HEK293 (cell line): ENCODE measurements around the gene RBM4.

Source experiments
- KLF1 ChIP-seq: fragments of 450-650 bp; formaldehyde crosslinking; IDR thresholded peaks from 2 replicates; pipeline ENCODE4 v1.5.1; 2016; ENCODE audit warnings: missing biosample characterization, missing genetic modification characterization
- KLF10 ChIP-seq: fragments of 450-650 bp; IDR thresholded peaks from 2 replicates; pipeline ENCODE4 v1.5.1; 2018; ENCODE audit warnings: missing biosample characterization, mild to moderate bottlenecking, missing genetic modification characterization
- KLF7 ChIP-seq: fragments of 450-650 bp; formaldehyde crosslinking; IDR thresholded peaks from 2 replicates; pipeline ENCODE4 v1.5.1; 2016; ENCODE audit warnings: missing biosample characterization, missing genetic modification characterization, borderline replicate concordance
- PBX3 ChIP-seq: sonication (generic); formaldehyde crosslinking; IDR thresholded peaks from 2 replicates; pipeline ENCODE4 v1.8.1; 2022; ENCODE audit warnings: mild to moderate bottlenecking, moderate library complexity, missing genetic modification reagents
- PRDM2 ChIP-seq: fragments of 450-650 bp; formaldehyde crosslinking; IDR thresholded peaks from 2 replicates; pipeline ENCODE4 v1.5.1; 2016; ENCODE audit warnings: missing biosample characterization, missing genetic modification characterization, borderline replicate concordance
- SP7 ChIP-seq: fragments of 450-650 bp; formaldehyde crosslinking; IDR thresholded peaks from 2 replicates; pipeline ENCODE4 v1.5.1; 2016; ENCODE audit warnings: missing biosample characterization, missing genetic modification characterization
- YY2 ChIP-seq: fragments of 450-650 bp; formaldehyde crosslinking; IDR thresholded peaks from 2 replicates; pipeline ENCODE4 v1.5.1; 2016; ENCODE audit warnings: missing biosample characterization, missing genetic modification characterization
- ZBTB21 ChIP-seq: fragments of 450-650 bp; formaldehyde crosslinking; IDR thresholded peaks from 2 replicates; pipeline ENCODE4 v1.5.1; 2017; ENCODE audit warnings: missing biosample characterization, missing genetic modification characterization
- ZBTB44 ChIP-seq: fragments of 450-650 bp; IDR thresholded peaks from 2 replicates; pipeline ENCODE4 v1.5.1; 2018; ENCODE audit warnings: missing biosample characterization, mild to moderate bottlenecking, missing genetic modification characterization
- ZFP3 ChIP-seq: fragments of 450-650 bp; formaldehyde crosslinking; IDR thresholded peaks from 2 replicates; pipeline ENCODE4 v1.5.1; 2016; ENCODE audit warnings: low read depth, missing biosample characterization, missing genetic modification characterization
- ZNF2 ChIP-seq: fragments of 450-650 bp; formaldehyde crosslinking; IDR thresholded peaks from 2 replicates; pipeline ENCODE4 v1.5.1; 2016; ENCODE audit warnings: missing biosample characterization, missing genetic modification characterization
- ZNF274 ChIP-seq, 2 experiments: fragments of 200-500 bp in 1 of 2; fragments of 450-650 bp in 1 of 2; sonication (Bioruptor generic) in 1 of 2; formaldehyde crosslinking in 1 of 2; IDR thresholded peaks; 2 replicates each; pipeline versions ENCODE4 v1.5.1 to v1.6.1; 2014 to 2016; ENCODE audit warnings: borderline replicate concordance in 1 of 2, inconsistent platforms in 1 of 2, low read length in 1 of 2, missing biosample characterization in 1 of 2, missing genetic modification characterization in 1 of 2
- ZNF398 ChIP-seq: fragments of 450-650 bp; formaldehyde crosslinking; IDR thresholded peaks from 2 replicates; pipeline ENCODE4 v1.5.1; 2017; ENCODE audit warnings: missing biosample characterization, missing genetic modification characterization
- ZNF416 ChIP-seq: fragments of 450-650 bp; formaldehyde crosslinking; IDR thresholded peaks from 2 replicates; pipeline ENCODE4 v1.5.1; 2016; ENCODE audit warnings: missing biosample characterization, missing genetic modification characterization
- ZNF513 ChIP-seq: fragments of 450-650 bp; IDR thresholded peaks from 2 replicates; pipeline ENCODE4 v1.5.1; 2018; ENCODE audit warnings: missing biosample characterization, missing genetic modification characterization
- ZNF514 ChIP-seq: fragments of 450-650 bp; formaldehyde crosslinking; IDR thresholded peaks from 2 replicates; pipeline ENCODE4 v1.5.1; 2016; ENCODE audit warnings: missing biosample characterization, missing genetic modification characterization
- ZNF596 ChIP-seq: fragments of 450-650 bp; IDR thresholded peaks from 2 replicates; pipeline ENCODE4 v1.5.0; 2018; ENCODE audit warnings: missing biosample characterization, mild to moderate bottlenecking, missing genetic modification characterization, moderate library complexity
- ZNF677 ChIP-seq: fragments of 450-650 bp; IDR thresholded peaks from 2 replicates; pipeline ENCODE4 v1.5.0; 2018; ENCODE audit warnings: missing biosample characterization, mild to moderate bottlenecking, missing genetic modification characterization, moderate library complexity
- ZNF692 ChIP-seq: fragments of 450-650 bp; formaldehyde crosslinking; IDR thresholded peaks from 2 replicates; pipeline ENCODE4 v1.5.1; 2016; ENCODE audit warnings: missing biosample characterization, missing genetic modification characterization
- ZSCAN18 ChIP-seq: fragments of 450-650 bp; formaldehyde crosslinking; IDR thresholded peaks from 2 replicates; pipeline ENCODE4 v1.5.1; 2016; ENCODE audit warnings: missing biosample characterization, missing genetic modification characterization

Gene RBM4

GRCh38 chr11:66616379-66617154, 21.9 kb upstream of the RBM4 start, which contains the start of gene RBM14 (continued):
- TF ChIP-seq ZNF274 (IDR thresholded peaks at IDR 0.05; ENCODE audit: low read length) (no peak), ZNF274 (tag by site-specific recombination; IDR thresholded peaks at IDR 0.05; ENCODE audit: borderline replicate concordance) (no peak), KLF1 (tag by site-specific recombination) (peak; percentile 22; the same call in 1 of the 2 replicates), ZFP3 (tag by site-specific recombination) (no peak), PRDM2 (tag by site-specific recombination) (no peak), ZNF596 (tag by site-specific recombination) (no peak), KLF10 (tag by site-specific recombination) (0 out of 2 replicates have a peak, but pooled peaks have one; percentile 54), ZNF398 (tag by site-specific recombination) (peak; percentile 95), ZNF416 (tag by site-specific recombination) (no peak), ZNF514 (tag by site-specific recombination) (no peak), YY2 (tag by site-specific recombination) (peak; percentile 55; the same call in 1 of the 2 replicates), KLF7 (tag by site-specific recombination) (0 out of 2 replicates have a peak, but pooled peaks have one; percentile 30), PBX3 (CRISPR knock-in tag) (peak; percentile 75), ZNF2 (tag by site-specific recombination) (no peak; the same call in 1 of the 2 replicates), ZBTB21 (tag by site-specific recombination) (peak; percentile 64; the same call in 1 of the 2 replicates), ZNF513 (tag by site-specific recombination) (no peak), ZSCAN18 (tag by site-specific recombination) (no peak), ZNF692 (tag by site-specific recombination) (no peak; the same call in 1 of the 2 replicates), ZBTB44 (no peak), SP7 (tag by site-specific recombination) (peak; percentile 44), ZNF677 (tag by site-specific recombination) (no peak)
